Epithelial cell of proximal tubule (primary cell): ENCODE data around the gene MCRIP2. TPM values are rescaled to one million over a fixed set of nuclear protein-coding genes. Genes with fewer than 3 reads are reported as not detected.
A peak's percentile ranks its signal among the peaks of the same experiment; 100 is the strongest.

ENCODE experiments used
- DNase-seq: peaks from one replicate; pipeline ENCODE4 v3.0.0-alpha.2; 2011; ENCODE audit warnings: low read depth
- H3K4me3 ChIP-seq: 2 replicates; pipeline ENCODE4 v1.5.1; 2011; ENCODE audit warnings: low read depth, mild to moderate bottlenecking, low read length
- CTCF ChIP-seq: conservative IDR thresholded peaks from 2 replicates; pipeline ENCODE4 v1.5.1; 2012; ENCODE audit warnings: low read depth, mild to moderate bottlenecking, low read length
- total RNA-seq: library from RNA; depleted of rRNA; stranded (reverse); fragments of >200 nt; gene quantifications from 2 replicates; pipeline ENCODE4 v1.2.3, GENCODE V29; 2015

MCRIP2 gene
- total RNA-seq, 1 donor from 2014 or later, result 70.3 TPM

- no peak overlapping the region for H3K4me3 ChIP-seq
Observed at GRCh38 chr16:634051-634670, 7.5 kb upstream of the MCRIP2 start.

GRCh38 chr16:634996-635395 lies 6.6 kb upstream of the MCRIP2 start:
- no peak for TF ChIP-seq CTCF
- H3K4me3 ChIP-seq, result peak overlapping the region; percentile 81
- DNase-seq, result no peak

More at GRCh38 chr16:634051-634670, 7.5 kb upstream of the MCRIP2 start:
- no peak for TF ChIP-seq CTCF
- DNase-seq, result no peak

- peak overlapping the region; percentile 81 for H3K4me3 ChIP-seq
- no peak for DNase-seq
- TF ChIP-seq CTCF, result no peak
Observed at GRCh38 chr16:635573-636205, 5.9 kb upstream of the MCRIP2 start.

GRCh38 chr16:636206-637080 lies 5.2 kb upstream of the MCRIP2 start, which contains the start of gene METTL26:
TSS of gene METTL26 (minus strand) at chr16:636305. CDS start at chr16:636290, 15 bp downstream.
- no peak for TF ChIP-seq CTCF
- DNase-seq, result no peak
- peak within 1 kb of the TSS; percentile 81 for H3K4me3 ChIP-seq

- no peak for DNase-seq
- TF ChIP-seq CTCF, result no peak
Observed at GRCh38 chr16:637081-638018, 4.3 kb upstream of the MCRIP2 start.

GRCh38 chr16:638034-638543 lies 3.5 kb upstream of the MCRIP2 start:
- no peak overlapping the region for H3K4me3 ChIP-seq
- no peak for DNase-seq
- no peak for TF ChIP-seq CTCF

More at GRCh38 chr16:637081-638018, 4.3 kb upstream of the MCRIP2 start:
- H3K4me3 ChIP-seq, result peak overlapping the region; percentile 81
